Testis (tissue), 3 donors: Measurements from ENCODE around the gene SETD3. TPM values are rescaled to one million over a fixed set of nuclear protein-coding genes. Genes with fewer than 3 reads are reported as not detected.

Source experiments
- polyA plus RNA-seq: library from polyadenylated mRNA; stranded (reverse); fragments of 350-450 nt; fragmentation: Illumina TruSeq; extraction: RNeasy Lipid Tissue Mini Kit (QIAGEN cat#74804); gene quantifications from one replicate; pipeline ENCODE4 v1.2.3, GENCODE V29; 2014; ENCODE audit warnings: low read depth, low replicate concordance; ENCODE audit not compliant: insufficient read depth
- small RNA-seq, 2 donors: library from RNA; depleted of rRNA; stranded (forward); fragments of <200 nt; gene quantifications; one replicate each; pipeline ENCODE3, GENCODE V24; 2016
- total RNA-seq, 2 donors: library from RNA; depleted of rRNA; stranded (reverse); fragments of >200 nt; gene quantifications; one replicate each; pipeline ENCODE4 v1.2.3, GENCODE V29; 2016

The SETD3 gene
- total and polyA plus RNA-seq, 3 donors from 2014 or later = 135 to 186 (median 160) TPM

Small RNA genes lying within 50 kb of the gene (small RNA-seq; reads per million reads assigned to genes)
- 0 reads per million in 2 donors for gene RNU6-91P

Other genes with a start within 250 kb of the SETD3 start
- gene BCL11B, start 208.7 kb downstream of the SETD3 start, total RNA-seq = 1 to 10 TPM; 4.4 to 4.7 TPM
- gene BCL11B, start 208.7 kb downstream of the SETD3 start, polyA plus RNA-seq = 0.96 TPM
- 10 to 100 TPM; 69.1 to 73.1 TPM for gene CCNK, start 550 bp upstream of the SETD3 start, total RNA-seq
- gene CCNK, start 550 bp upstream of the SETD3 start, polyA plus RNA-seq = 134 TPM
- 10 to 100 TPM; 26.4 to 28.3 TPM for gene CCDC85C, start 123.3 kb upstream of the SETD3 start, total RNA-seq
- 25.6 TPM for gene CCDC85C, start 123.3 kb upstream of the SETD3 start, polyA plus RNA-seq
- gene HHIPL1, start 164.3 kb upstream of the SETD3 start, total RNA-seq = 1 to 10 TPM; 2.7 to 3.9 TPM
- 1.0 TPM for gene HHIPL1, start 164.3 kb upstream of the SETD3 start, polyA plus RNA-seq
- 1 to 10 TPM; 4.2 to 4.6 TPM for gene CYP46A1, start 203.4 kb upstream of the SETD3 start, total RNA-seq
- 2.5 TPM for gene CYP46A1, start 203.4 kb upstream of the SETD3 start, polyA plus RNA-seq